Activated CD4-positive, alpha-beta memory T cell treated with anti-CD3 and anti-CD28 coated beads for 36 hours (primary cell): Measurements from ENCODE around the gene FOXL3. TPM values are rescaled to one million over a fixed set of nuclear protein-coding genes. Genes with fewer than 3 reads are reported as not detected.
"Not testable (repeated sequence)": the region's sequence is repeated elsewhere in the genome, so short reads cannot be mapped to it uniquely, and the experiment has no call there.

Experiments used
- CTCF ChIA-PET: fragments of 350-600 bp; sonication (Branson Sonifier 250); formaldehyde crosslinking; loops from one replicate; lab custom pipeline; 2021; ENCODE audit warnings: antibody characterized with exemption, inconsistent platforms; lab: Charles Lee
- POLR2A ChIA-PET: fragments of 350-600 bp; sonication (Branson Sonifier 250); formaldehyde crosslinking; loops from one replicate; lab custom pipeline; 2021; ENCODE audit warnings: antibody characterized with exemption; lab: Charles Lee
- DNase-seq: peaks from one replicate; pipeline ENCODE4 v3.0.0-alpha.2; 2020
- H3K27ac Mint-ChIP-seq: one replicate; pipeline ENCODE4 v1.8.0; 2021; ENCODE audit warnings: mixed read lengths
- H3K27me3 Mint-ChIP-seq: one replicate; pipeline ENCODE4 v1.8.0; 2021; ENCODE audit warnings: mixed read lengths
- H3K36me3 Mint-ChIP-seq: one replicate; pipeline ENCODE4 v1.8.0; 2021; ENCODE audit warnings: mixed read lengths
- H3K4me1 Mint-ChIP-seq: one replicate; pipeline ENCODE4 v1.8.0; 2021; ENCODE audit warnings: low read depth, mixed read lengths
- H3K4me3 Mint-ChIP-seq: one replicate; pipeline ENCODE4 v1.8.0; 2021; ENCODE audit warnings: mild to moderate bottlenecking, mixed read lengths
- H3K9me3 Mint-ChIP-seq: one replicate; pipeline ENCODE4 v1.8.0; 2021; ENCODE audit warnings: mixed read lengths
- intact Hi-C: fragments of 100-400 bp; cut with micrococcal nuclease; formaldehyde crosslinking; loops from one replicate; pipeline ENCODE4 v1.15.1; 2023
- total RNA-seq, 2 experiments: library from RNA; stranded (reverse); gene quantifications; one replicate each; pipeline ENCODE4 v1.2.3, GENCODE V29; 2021

Gene FOXL3
- total RNA-seq, 2 experiments from 2014 or later, result not detected

- H3K27ac Mint-ChIP-seq, result no peak overlapping the region
- H3K36me3 Mint-ChIP-seq, result no peaks in the 10 kb centered on the region
- POLR2A ChIA-PET, result no interaction called here
- H3K4me1 Mint-ChIP-seq, result no peaks in the 10 kb centered on the region
- DNase-seq, result no peak
- intact Hi-C loops, result loop anchor here (10.0 kb wide), 1 partner anchor 547 kb away; the partner anchor contains the start of gene GET4
- peaks cover 3% of the 10 kb centered on the region for H3K27me3 Mint-ChIP-seq
- CTCF ChIA-PET, result no interaction called here
- H3K4me3 Mint-ChIP-seq, result no peak overlapping the region
- peaks cover 3% of the 10 kb centered on the region for H3K9me3 Mint-ChIP-seq
Measured at GRCh38 chr7:327991-328702, 38.2 kb downstream of the FOXL3 start.

DNA sequence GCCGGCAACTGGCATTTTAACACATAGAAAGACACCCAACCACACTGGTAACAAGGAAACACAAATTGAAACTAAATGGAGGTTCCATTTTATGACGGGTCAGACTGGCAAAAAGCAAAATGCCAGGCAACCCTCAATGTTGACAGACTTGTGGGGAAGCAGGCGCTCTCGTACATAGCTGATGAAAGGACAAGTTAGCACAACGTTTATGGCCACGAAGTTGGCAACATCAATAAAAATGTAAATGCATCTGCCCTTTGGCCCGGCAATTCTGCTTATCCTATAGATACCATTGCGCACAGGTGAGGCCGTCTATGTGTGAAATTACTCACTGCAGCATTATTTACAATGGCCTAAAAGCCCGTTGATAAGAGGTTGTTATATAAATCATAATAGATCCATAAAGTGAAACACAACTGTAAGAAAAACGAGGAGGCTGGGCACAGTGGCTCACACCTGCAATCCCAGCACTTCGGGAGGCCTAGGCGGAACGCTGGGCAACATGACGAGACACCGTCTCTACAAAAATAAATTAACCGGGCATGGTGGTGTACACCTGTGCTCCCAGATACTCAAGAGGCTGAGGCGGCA is 39.8 kb downstream of the FOXL3 start:
- no peak overlapping the region for H3K4me3 Mint-ChIP-seq
- DNase-seq, result no peak
- peaks cover 3% of the 10 kb centered on the region for H3K27me3 Mint-ChIP-seq
- H3K9me3 Mint-ChIP-seq, result peaks cover 15% of the 10 kb centered on the region
- intact Hi-C loops, result loop anchor here (5.0 to 10.0 kb wide), 2 partner anchors 308 to 545 kb away; partner anchors contain the start of gene GET4
- H3K27ac Mint-ChIP-seq, result no peak overlapping the region
- POLR2A ChIA-PET, result no interaction called here
- CTCF ChIA-PET, result no interaction called here
- no peaks in the 10 kb centered on the region for H3K36me3 Mint-ChIP-seq
- peaks cover 5% of the 10 kb centered on the region for H3K4me1 Mint-ChIP-seq

DNA sequence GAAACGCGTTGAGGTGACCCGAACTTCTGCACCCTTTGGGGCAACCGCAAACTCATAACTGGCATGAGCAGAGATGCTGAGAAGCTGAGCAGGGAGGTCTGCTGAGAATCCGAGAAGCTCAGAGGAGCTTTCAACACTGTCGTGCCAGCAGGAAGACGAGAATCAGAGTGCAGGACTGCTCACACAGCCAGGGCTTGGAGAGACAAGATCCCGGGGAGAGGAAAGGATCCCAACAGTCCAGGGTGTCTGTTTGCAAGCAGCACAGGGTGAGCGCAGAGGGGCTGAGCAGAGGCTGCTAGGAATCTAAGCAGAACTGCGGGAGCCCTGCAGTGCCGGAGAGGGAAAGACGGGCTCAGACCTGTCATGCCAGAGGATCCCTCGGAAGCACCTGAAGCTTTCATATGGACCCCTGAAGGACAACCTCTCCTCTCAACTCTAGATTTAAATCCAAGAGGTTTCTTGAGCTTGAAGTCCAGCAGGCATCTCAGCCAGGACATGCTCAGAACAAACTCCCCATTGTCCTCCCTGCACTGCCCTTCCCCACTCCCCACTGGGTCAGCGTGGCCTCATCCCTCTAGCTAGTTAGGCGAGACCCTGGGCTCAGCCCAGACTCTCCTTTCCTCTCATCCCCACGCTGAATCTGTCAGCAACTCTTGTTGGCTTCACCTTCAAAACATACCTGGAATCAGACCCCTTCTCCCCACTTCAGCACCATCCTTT is 40.7 kb downstream of the FOXL3 start:
- H3K27ac Mint-ChIP-seq, result no peak overlapping the region
- intact Hi-C loops, result loop anchor here (5.0 kb wide), 1 partner anchor 307 kb away; no protein-coding TSS in a partner anchor
- H3K4me1 Mint-ChIP-seq, result peaks cover 5% of the 10 kb centered on the region
- H3K4me3 Mint-ChIP-seq, result no peak overlapping the region
- ChIA-PET CTCF (no interaction called here), POLR2A (no interaction called here)
- H3K9me3 Mint-ChIP-seq, result peaks cover 18% of the 10 kb centered on the region
- peaks cover 3% of the 10 kb centered on the region for H3K27me3 Mint-ChIP-seq
- no peaks in the 10 kb centered on the region for H3K36me3 Mint-ChIP-seq
- DNase-seq, result no peak

- Mint-ChIP-seq H3K9me3 (peaks cover 17% of the 10 kb centered on the region), H3K36me3 (no peaks in the 10 kb centered on the region), H3K27ac (no peak overlapping the region), H3K4me1 (peaks cover 5% of the 10 kb centered on the region), H3K4me3 (no peak overlapping the region), H3K27me3 (no peaks in the 10 kb centered on the region)
- POLR2A ChIA-PET, result no interaction called here
- DNase-seq, result no peak
- intact Hi-C loops, result loop anchor here (5.0 kb wide), 1 partner anchor 305 kb away; no protein-coding TSS in a partner anchor
- CTCF ChIA-PET, result interaction anchor here (1.0 to 1.7 kb wide), 7 partner anchors 10 to 541 kb away, joined by 3 to 6 read pairs (median 3); no protein-coding TSS in a partner anchor
Measured at GRCh38 chr7:332020-332517, 42.1 kb downstream of the FOXL3 start.

- intact Hi-C loops, result loop anchor here (5.0 kb wide), 1 partner anchor 304 kb away; no protein-coding TSS in a partner anchor
- Mint-ChIP-seq H3K27me3 (no peaks in the 10 kb centered on the region), H3K36me3 (no peaks in the 10 kb centered on the region), H3K9me3 (peaks cover 17% of the 10 kb centered on the region), H3K4me3 (no peak overlapping the region), H3K27ac (no peak overlapping the region), H3K4me1 (peaks cover 5% of the 10 kb centered on the region)
- POLR2A ChIA-PET, result no interaction called here
- peak; percentile 92 for DNase-seq
- CTCF ChIA-PET, result interaction anchor here (0.7 to 1.7 kb wide), 20 partner anchors 10 to 540 kb away, joined by 3 to 17 read pairs (median 3); partner anchors contain the start of gene PRKAR1B
Measured at GRCh38 chr7:332646-333392, 42.8 kb downstream of the FOXL3 start.

DNA sequence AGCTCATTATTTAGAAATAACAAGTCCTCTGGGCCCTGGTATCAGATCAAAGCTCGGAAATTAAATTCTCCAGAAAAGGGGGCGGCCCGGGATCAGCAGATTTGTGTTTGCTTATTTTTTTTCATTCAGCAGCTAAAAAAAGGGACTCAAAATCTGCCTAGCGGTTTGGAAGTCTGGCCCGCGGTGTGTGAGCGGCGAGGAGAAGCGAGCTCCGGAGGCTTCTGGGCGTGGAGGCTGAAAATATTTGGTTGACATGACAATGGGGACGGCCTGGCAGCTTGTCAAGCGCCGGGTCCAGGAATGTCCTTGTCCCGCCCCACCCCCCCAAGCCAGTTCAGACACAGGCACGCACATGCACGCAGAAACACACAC is 43.4 kb downstream of the FOXL3 start:
- H3K4me1 Mint-ChIP-seq, result peaks cover 5% of the 10 kb centered on the region
- intact Hi-C loops, result loop anchor here (5.0 kb wide), 1 partner anchor 304 kb away; no protein-coding TSS in a partner anchor
- peaks cover 17% of the 10 kb centered on the region for H3K9me3 Mint-ChIP-seq
- CTCF ChIA-PET, result interaction anchor here (0.7 to 1.7 kb wide), 15 partner anchors 11 to 540 kb away, joined by 3 to 17 read pairs (median 3); partner anchors contain the start of gene PRKAR1B
- H3K4me3 Mint-ChIP-seq, result no peak overlapping the region
- DNase-seq, result no peak
- POLR2A ChIA-PET, result no interaction called here
- no peak overlapping the region for H3K27ac Mint-ChIP-seq
- no peaks in the 10 kb centered on the region for H3K36me3 Mint-ChIP-seq
- H3K27me3 Mint-ChIP-seq, result no peaks in the 10 kb centered on the region

- POLR2A ChIA-PET, result no interaction called here
Measured at GRCh38 chr7:334618-335357, 44.8 kb downstream of the FOXL3 start.

DNA sequence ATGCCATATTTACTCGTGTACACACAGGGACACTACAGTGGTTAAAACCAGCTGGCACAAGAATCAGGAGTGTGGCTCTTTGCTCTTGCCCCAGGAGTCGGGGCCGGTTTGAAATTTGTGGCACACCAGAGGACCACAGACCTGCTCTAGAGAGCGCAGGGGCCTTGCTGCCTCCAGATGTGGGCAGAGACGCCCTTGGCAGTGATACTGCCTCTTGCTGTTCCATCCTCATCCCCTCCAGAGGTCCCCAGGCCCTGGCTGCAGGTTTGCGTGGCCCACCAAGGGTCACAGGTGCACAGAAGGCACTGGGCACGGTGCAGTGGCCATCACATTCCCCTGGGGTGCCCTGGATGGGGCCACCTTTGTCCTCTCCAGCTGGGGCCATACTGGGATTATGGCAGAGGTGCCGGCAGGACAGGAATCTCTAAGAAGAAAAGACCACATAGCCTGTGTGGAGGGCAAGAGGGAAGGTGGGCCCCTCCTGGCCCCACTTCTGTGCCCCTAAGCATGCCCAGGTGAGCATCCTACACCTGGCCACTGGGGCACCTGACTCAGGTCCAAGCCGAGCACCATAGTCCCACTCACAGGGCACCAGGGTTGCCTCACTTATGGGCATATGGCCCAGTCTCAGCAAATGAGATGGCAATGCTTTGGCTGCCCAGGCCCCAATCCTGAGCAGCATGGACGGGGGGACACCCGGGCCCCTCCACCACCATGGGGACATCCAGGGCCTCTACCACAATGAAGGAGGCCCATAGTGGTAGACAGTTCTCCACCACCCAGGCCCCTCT is 45.6 kb downstream of the FOXL3 start:
- Mint-ChIP-seq H3K27me3 (no peaks in the 10 kb centered on the region), H3K4me1 (peaks cover 5% of the 10 kb centered on the region), H3K36me3 (no peaks in the 10 kb centered on the region), H3K4me3 (no peak overlapping the region), H3K27ac (no peak overlapping the region), H3K9me3 (peaks cover 17% of the 10 kb centered on the region)
- DNase-seq, result no peak
- ChIA-PET POLR2A (no interaction called here), CTCF (no interaction called here)
- intact Hi-C loops, result no loop called here

More at GRCh38 chr7:334618-335357, 44.8 kb downstream of the FOXL3 start:
- CTCF ChIA-PET, result no interaction called here
- Mint-ChIP-seq H3K4me3 (peak overlapping the region; percentile 27), H3K27ac (peak overlapping the region; percentile 5), H3K27me3 (no peaks in the 10 kb centered on the region), H3K36me3 (no peaks in the 10 kb centered on the region), H3K9me3 (peaks cover 17% of the 10 kb centered on the region), H3K4me1 (peaks cover 5% of the 10 kb centered on the region)
- intact Hi-C loops, result loop anchor here (5.0 kb wide), 1 partner anchor 303 kb away; no protein-coding TSS in a partner anchor
- no peak for DNase-seq

DNA sequence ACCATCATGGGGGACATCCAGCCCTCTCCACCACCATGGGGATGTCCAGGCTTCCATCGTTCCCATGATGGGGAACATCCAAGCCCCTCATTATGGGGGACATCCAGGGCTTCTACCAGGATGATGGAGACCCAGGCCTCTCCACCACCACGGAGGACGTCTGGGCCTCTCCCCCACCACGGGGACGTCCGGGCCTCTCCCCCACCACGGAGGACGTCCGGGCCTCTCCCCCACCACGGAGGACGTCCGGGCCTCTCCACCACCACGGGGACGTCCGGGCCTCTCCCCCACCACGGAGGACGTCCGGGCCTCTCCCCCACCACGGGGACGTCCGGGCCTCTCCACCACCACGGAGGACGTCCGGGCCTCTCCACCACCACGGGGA is 46.2 kb downstream of the FOXL3 start:
- H3K4me3 Mint-ChIP-seq, intact Hi-C loops, H3K4me1 Mint-ChIP-seq, H3K27me3 Mint-ChIP-seq, H3K27ac Mint-ChIP-seq, POLR2A ChIA-PET, CTCF ChIA-PET, DNase-seq, H3K36me3 Mint-ChIP-seq: not testable (repeated sequence)
- H3K9me3 Mint-ChIP-seq, result peaks cover 17% of the 10 kb centered on the region

DNA sequence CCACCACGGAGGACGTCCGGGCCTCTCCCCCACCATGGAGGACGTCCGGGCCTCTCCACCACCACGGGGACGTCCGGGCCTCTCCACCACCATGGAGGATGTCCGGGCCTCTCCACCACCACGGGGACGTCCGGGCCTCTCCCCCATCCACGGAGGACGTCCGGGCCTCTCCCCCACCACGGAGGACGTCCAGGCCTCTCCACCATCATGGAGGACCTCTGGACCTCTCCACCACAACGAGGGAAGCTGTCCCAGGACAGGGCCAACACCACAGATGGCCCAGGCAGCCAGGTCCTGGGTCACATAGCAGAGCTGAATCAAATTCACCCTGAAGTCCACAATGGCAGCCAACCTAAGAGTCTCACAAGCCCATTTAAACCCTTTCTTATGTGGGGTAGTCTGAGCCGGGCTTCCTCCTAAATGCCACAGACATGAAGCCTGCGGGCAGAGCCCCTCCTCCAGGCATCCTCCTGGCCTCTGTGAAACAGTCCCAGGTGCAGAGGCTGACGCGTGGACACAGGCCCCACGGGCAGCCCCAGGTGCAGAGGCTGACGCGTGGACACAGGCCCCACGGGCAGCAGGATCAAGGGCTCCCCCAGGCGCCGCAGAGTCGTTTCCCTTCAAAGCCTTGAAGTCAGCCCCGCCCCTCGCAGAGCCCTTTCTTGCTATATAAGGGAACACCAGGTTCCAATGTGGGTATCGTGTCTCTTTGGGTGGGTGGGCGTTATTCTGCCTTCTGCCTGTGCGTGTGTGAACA is 47.0 kb downstream of the FOXL3 start:
- POLR2A ChIA-PET, result no interaction called here
- Mint-ChIP-seq H3K4me3 (no peak overlapping the region), H3K27me3 (no peaks in the 10 kb centered on the region), H3K27ac (no peak overlapping the region), H3K9me3 (peaks cover 17% of the 10 kb centered on the region), H3K36me3 (no peaks in the 10 kb centered on the region), H3K4me1 (peaks cover 5% of the 10 kb centered on the region)
- CTCF ChIA-PET, result no interaction called here
- intact Hi-C loops, result no loop called here
- DNase-seq, result no peak
